Germinal center (tissue), 1 donor: Measurements from ENCODE around the gene POGLUT2.

Experiments used
- DNase-seq: peaks from one replicate; pipeline ENCODE4 v3.0.0; 2012; ENCODE audit warnings: mixed read lengths, low spot score

The POGLUT2 gene

GRCh38 chr13:102798581-102799425 lies at the start of gene POGLUT2, which contains the start of gene BIVM:
TSS of gene POGLUT2 (minus strand) at chr13:102798976. CDS start at chr13:102798670, 306 bp downstream.
TSS of gene BIVM (plus strand) at chr13:102799119. CDS start at chr13:102807268, 8,149 bp downstream.
- DNase-seq = peak; percentile 70

- DNase-seq = no peak
Measured at GRCh38 chr13:102847272-102848234, 48.8 kb upstream of the POGLUT2 start.

- DNase-seq = peak; percentile 47
Measured at GRCh38 chr13:102846261-102847015, 47.7 kb upstream of the POGLUT2 start.

GRCh38 chr13:102845630-102846260 lies 47.0 kb upstream of the POGLUT2 start, which contains the start of gene ERCC5:
TSS of gene ERCC5 (plus strand) at chr13:102846032. CDS start at chr13:102846267, 235 bp downstream.
- DNase-seq = peak; percentile 74

GRCh38 chr13:102845289-102845629 lies 46.5 kb upstream of the POGLUT2 start:
- no peak for DNase-seq

GRCh38 chr13:102839462-102839861 lies 40.7 kb upstream of the POGLUT2 start:
- DNase-seq = no peak

- no peak for DNase-seq
Measured at GRCh38 chr13:102838982-102839381, 40.2 kb upstream of the POGLUT2 start.

GRCh38 chr13:102838273-102838672 lies 39.5 kb upstream of the POGLUT2 start:
- DNase-seq = no peak

GRCh38 chr13:102836471-102836870 lies 37.7 kb upstream of the POGLUT2 start:
- DNase-seq = no peak

- DNase-seq = no peak
Measured at GRCh38 chr13:102830646-102831045, 31.9 kb upstream of the POGLUT2 start.

- no peak for DNase-seq
Measured at GRCh38 chr13:102825921-102826706, 27.3 kb upstream of the POGLUT2 start.

GRCh38 chr13:102825400-102825799 lies 26.6 kb upstream of the POGLUT2 start:
- no peak for DNase-seq

- no peak for DNase-seq
Measured at GRCh38 chr13:102817907-102818306, 19.1 kb upstream of the POGLUT2 start.

- no peak for DNase-seq
Measured at GRCh38 chr13:102817241-102817640, 18.5 kb upstream of the POGLUT2 start.

- DNase-seq = no peak
Measured at GRCh38 chr13:102816708-102817107, 17.9 kb upstream of the POGLUT2 start.

GRCh38 chr13:102815788-102816187 lies 17.0 kb upstream of the POGLUT2 start:
- DNase-seq = no peak

- no peak for DNase-seq
Measured at GRCh38 chr13:102814793-102815192, 16.0 kb upstream of the POGLUT2 start.

GRCh38 chr13:102814025-102814607 lies 15.3 kb upstream of the POGLUT2 start:
- no peak for DNase-seq

- DNase-seq = no peak
Measured at GRCh38 chr13:102812611-102813287, 14.0 kb upstream of the POGLUT2 start.

- DNase-seq = no peak
Measured at GRCh38 chr13:102807699-102808098, 8.9 kb upstream of the POGLUT2 start.
